Rectal smooth muscle tissue (tissue), 1 donor: ENCODE data around the gene EFEMP2.

Experiments used
- H3K27ac ChIP-seq: one replicate; pipeline ENCODE4 v1.7.0; 2013; ENCODE audit warnings: low read depth, low read length, inconsistent platforms
- H3K27me3 ChIP-seq: one replicate; pipeline ENCODE4 v1.7.0; 2013; ENCODE audit warnings: low read length; ENCODE audit not compliant: control insufficient read depth, insufficient read depth
- H3K36me3 ChIP-seq: one replicate; pipeline ENCODE4 v1.7.0; 2013; ENCODE audit warnings: low read length; ENCODE audit not compliant: control insufficient read depth, insufficient read depth
- H3K4me1 ChIP-seq: one replicate; pipeline ENCODE4 v1.7.0; 2013; ENCODE audit warnings: low read length; ENCODE audit not compliant: control insufficient read depth, insufficient read depth
- H3K4me3 ChIP-seq: one replicate; pipeline ENCODE4 v1.7.0; 2013; ENCODE audit warnings: low read length
- H3K9ac ChIP-seq: one replicate; pipeline ENCODE4 v1.7.0; 2013; ENCODE audit warnings: low read length

Gene EFEMP2

DNA sequence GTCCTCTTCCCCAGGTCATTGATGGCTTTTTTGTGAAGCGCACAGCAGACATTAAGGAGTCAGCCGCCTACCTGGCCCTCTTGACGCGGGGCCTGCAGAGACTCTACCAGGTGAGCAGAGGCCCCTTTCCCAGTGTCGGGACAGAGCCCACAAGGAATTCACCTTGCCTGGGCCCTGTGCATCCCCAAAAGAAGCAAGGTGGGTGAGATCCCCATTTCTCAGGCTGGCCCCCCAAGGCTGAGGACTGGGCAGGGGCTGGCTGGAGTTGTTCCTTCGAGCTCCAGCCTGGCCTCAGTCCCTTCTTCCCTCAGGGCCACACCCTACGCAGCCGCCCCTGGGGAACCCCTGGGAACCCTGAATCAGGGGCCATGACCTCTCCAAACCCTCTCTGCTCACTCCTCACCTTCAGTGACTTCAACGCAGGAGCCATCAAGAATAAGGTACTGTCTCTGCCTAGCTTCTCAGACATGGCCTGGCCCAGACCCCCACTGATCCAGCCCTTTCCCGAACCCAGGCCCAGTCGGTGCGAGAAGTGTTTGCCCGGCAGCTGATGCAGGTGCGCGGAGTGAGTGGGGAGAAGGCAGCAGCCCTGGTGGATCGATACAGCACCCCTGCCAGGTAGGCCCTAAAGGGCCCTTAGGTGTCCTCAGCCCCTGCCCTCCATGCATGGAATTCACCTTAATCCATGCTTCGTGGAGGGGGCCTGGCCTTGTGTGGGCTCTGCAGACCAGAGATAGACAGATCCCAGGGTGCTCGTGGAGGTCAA is 7.7 kb downstream of the EFEMP2 start:
- no peak overlapping the region for H3K9ac ChIP-seq
- no peak overlapping the region for H3K4me3 ChIP-seq
- no peaks in the 10 kb centered on the region for H3K27me3 ChIP-seq
- no peak overlapping the region for H3K27ac ChIP-seq
- peaks cover 29% of the 10 kb centered on the region for H3K36me3 ChIP-seq
- peaks cover 11% of the 10 kb centered on the region for H3K4me1 ChIP-seq

- Histone ChIP-seq H3K27me3 (no peaks in the 10 kb centered on the region), H3K4me1 (peaks cover 15% of the 10 kb centered on the region), H3K4me3 (no peak overlapping the region), H3K36me3 (peaks cover 24% of the 10 kb centered on the region), H3K27ac (no peak overlapping the region), H3K9ac (no peak overlapping the region)
These were observed 8.5 kb downstream of the EFEMP2 start for GRCh38 chr11:65863889-65864705.

DNA sequence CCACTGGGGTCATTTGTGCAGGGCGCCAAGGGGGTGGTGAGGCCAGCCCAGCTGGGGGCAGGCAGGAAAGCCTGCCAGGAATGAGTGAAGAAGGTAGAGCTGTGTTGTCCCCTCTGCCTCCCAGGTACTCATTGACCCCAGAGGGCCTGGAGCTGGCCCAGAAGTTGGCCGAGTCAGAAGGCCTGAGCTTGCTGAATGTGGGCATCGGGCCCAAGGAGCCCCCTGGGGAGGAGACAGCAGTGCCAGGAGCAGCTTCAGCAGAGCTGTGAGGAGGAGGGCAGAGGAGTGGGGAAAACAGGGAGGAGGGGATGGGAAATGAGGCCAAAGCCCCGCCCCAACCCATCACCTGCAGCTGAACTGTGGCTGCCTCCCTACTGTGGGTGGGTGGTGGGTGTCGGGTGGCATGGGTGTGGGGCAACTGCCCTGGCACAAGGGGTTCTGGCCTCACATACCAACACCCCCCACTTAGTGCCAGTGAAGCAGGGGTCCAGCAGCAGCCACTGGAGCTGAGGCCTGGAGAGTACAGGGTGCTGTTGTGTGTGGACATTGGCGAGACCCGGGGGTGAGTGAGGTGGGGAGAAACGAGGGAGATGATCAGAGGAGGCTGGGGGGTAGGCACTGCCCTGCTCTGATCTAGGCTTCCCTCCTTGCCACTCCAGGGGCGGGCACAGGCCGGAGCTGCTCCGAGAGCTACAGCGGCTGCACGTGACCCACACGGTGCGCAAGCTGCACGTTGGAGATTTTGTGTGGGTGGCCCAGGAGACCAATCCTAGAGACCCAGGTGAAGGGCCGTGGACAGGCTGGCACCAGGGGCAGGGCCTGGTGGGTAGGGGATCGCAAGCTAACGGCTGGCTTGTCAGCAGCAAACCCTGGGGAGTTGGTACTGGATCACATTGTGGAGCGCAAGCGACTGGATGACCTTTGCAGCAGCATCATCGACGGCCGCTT is 9.4 kb downstream of the EFEMP2 start:
- H3K36me3 ChIP-seq, result peaks cover 24% of the 10 kb centered on the region
- no peak overlapping the region for H3K4me3 ChIP-seq
- H3K9ac ChIP-seq, result no peak overlapping the region
- H3K4me1 ChIP-seq, result peaks cover 20% of the 10 kb centered on the region
- no peak overlapping the region for H3K27ac ChIP-seq
- no peaks in the 10 kb centered on the region for H3K27me3 ChIP-seq

DNA sequence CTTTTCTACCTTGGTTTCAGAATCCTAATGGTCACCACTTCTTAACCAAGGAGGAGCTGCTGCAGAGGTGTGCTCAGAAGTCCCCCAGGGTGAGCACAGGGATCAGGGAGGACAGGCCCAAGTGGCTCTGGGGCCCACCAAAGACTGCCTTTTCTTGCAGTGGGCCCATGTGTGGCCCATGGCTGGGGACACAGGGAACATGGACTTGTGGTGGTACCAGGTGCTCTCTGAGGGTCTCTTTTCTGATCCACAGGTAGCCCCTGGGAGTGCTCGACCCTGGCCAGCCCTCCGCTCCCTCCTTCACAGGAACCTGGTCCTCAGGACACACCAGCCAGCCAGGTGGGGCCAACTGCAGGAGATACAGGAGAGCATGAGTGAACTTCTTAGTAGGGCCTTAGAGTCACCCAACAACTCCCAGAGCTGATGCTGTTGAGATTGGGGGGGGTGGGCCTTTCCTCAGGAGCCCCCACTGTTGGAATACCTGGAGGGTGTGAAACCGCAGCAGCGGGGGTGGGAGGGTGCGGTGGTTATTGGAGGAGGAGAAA is 10.3 kb downstream of the EFEMP2 start:
- no peak overlapping the region for H3K9ac ChIP-seq
- peak overlapping the region; percentile 18 for H3K27ac ChIP-seq
- H3K4me1 ChIP-seq, result peaks cover 20% of the 10 kb centered on the region
- no peaks in the 10 kb centered on the region for H3K27me3 ChIP-seq
- peaks cover 24% of the 10 kb centered on the region for H3K36me3 ChIP-seq
- H3K4me3 ChIP-seq, result no peak overlapping the region

- peaks cover 24% of the 10 kb centered on the region for H3K36me3 ChIP-seq
- H3K4me1 ChIP-seq, result peaks cover 20% of the 10 kb centered on the region
- peak overlapping the region; percentile 96 for H3K4me3 ChIP-seq
- H3K9ac ChIP-seq, result no peak overlapping the region
- no peaks in the 10 kb centered on the region for H3K27me3 ChIP-seq
- peak overlapping the region; percentile 99 for H3K27ac ChIP-seq
These were observed 10.9 kb downstream of the EFEMP2 start for GRCh38 chr11:65861533-65862183.

GRCh38 chr11:65861165-65861505 is 11.5 kb downstream of the EFEMP2 start:
- peaks cover 25% of the 10 kb centered on the region for H3K4me1 ChIP-seq
- peak overlapping the region; percentile 99 for H3K27ac ChIP-seq
- H3K36me3 ChIP-seq, result peaks cover 24% of the 10 kb centered on the region
- H3K9ac ChIP-seq, result peak overlapping the region; percentile 91
- no peaks in the 10 kb centered on the region for H3K27me3 ChIP-seq
- H3K4me3 ChIP-seq, result peak overlapping the region; percentile 96

GRCh38 chr11:65860278-65861164 is 12.1 kb downstream of the EFEMP2 start, which contains the start of gene MUS81:
TSS of gene MUS81 (plus strand) at chr11:65860433. CDS start at chr11:65860754, 321 bp downstream.
- H3K36me3 ChIP-seq, result peaks cover 30% of the 10 kb centered on the region
- H3K27me3 ChIP-seq, result no peaks in the 10 kb centered on the region
- H3K4me1 ChIP-seq, result peaks cover 26% of the 10 kb centered on the region
- peak within 1 kb of the TSS; percentile 96 for H3K4me3 ChIP-seq
- H3K27ac ChIP-seq, result peak within 1 kb of the TSS; percentile 99
- H3K9ac ChIP-seq, result peak within 1 kb of the TSS; percentile 91

GRCh38 chr11:65859812-65860277 is 12.8 kb downstream of the EFEMP2 start:
- Histone ChIP-seq H3K4me1 (peaks cover 26% of the 10 kb centered on the region), H3K27ac (peak overlapping the region; percentile 99), H3K9ac (peak overlapping the region; percentile 59), H3K36me3 (peaks cover 33% of the 10 kb centered on the region), H3K27me3 (no peaks in the 10 kb centered on the region), H3K4me3 (peak overlapping the region; percentile 96)

GRCh38 chr11:65859095-65859811 is 13.3 kb downstream of the EFEMP2 start:
- H3K27me3 ChIP-seq, result no peaks in the 10 kb centered on the region
- H3K4me3 ChIP-seq, result peak overlapping the region; percentile 96
- H3K9ac ChIP-seq, result peak overlapping the region; percentile 82
- peak overlapping the region; percentile 99 for H3K27ac ChIP-seq
- peaks cover 26% of the 10 kb centered on the region for H3K4me1 ChIP-seq
- peaks cover 33% of the 10 kb centered on the region for H3K36me3 ChIP-seq

DNA sequence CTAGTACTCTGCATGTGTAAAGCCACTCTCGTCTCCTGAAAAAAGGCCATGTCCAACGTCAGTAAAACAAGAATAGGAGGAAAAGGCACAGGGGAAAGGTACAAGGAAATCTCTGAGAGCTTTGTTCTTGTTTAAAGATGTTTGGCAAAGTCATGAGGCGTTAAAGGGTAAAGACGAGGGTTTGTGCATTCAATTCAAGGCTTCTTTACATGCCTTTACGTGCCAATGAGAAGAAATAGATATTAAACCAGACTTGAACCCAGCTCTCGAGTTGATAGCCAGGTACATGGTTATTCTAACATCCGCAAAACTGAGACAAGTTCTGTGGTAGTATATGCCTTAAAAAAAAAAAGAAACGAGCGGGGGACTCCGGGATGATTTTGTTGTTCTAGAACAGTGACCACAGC is 13.9 kb downstream of the EFEMP2 start:
- peak overlapping the region; percentile 81 for H3K4me3 ChIP-seq
- H3K9ac ChIP-seq, result peak overlapping the region; percentile 82
- peak overlapping the region; percentile 99 for H3K27ac ChIP-seq
- H3K27me3 ChIP-seq, result no peaks in the 10 kb centered on the region
- H3K36me3 ChIP-seq, result peaks cover 33% of the 10 kb centered on the region
- H3K4me1 ChIP-seq, result peaks cover 26% of the 10 kb centered on the region
